Hepatocyte (in vitro differentiated cells): Measurements from ENCODE around the gene OOSP1.

Experiments used
- EZH2 ChIP-seq: fragments of 200-600 bp; sonication (generic); IDR thresholded peaks from 2 replicates; pipeline ENCODE4 v1.6.1; 2016; ENCODE audit warnings: antibody characterized with exemption, mild to moderate bottlenecking, borderline replicate concordance
- EZH2phosphoT487 ChIP-seq: fragments of 200-600 bp; sonication (generic); IDR thresholded peaks from one replicate; pipeline ENCODE4 v1.6.1; 2018; ENCODE audit warnings: antibody characterized with exemption, mild to moderate bottlenecking, low read depth, moderate library complexity; ENCODE audit not compliant: unreplicated experiment, severe bottlenecking
- TF ChIP-seq, protein P1 (sequence below): fragments of 200-600 bp; sonication (generic); IDR thresholded peaks from 2 replicates; pipeline ENCODE4 v1.5.1; 2016; ENCODE audit warnings: antibody characterized with exemption, mild to moderate bottlenecking; ENCODE audit not compliant: poor library complexity

- TF ChIP-seq, protein P1, sequence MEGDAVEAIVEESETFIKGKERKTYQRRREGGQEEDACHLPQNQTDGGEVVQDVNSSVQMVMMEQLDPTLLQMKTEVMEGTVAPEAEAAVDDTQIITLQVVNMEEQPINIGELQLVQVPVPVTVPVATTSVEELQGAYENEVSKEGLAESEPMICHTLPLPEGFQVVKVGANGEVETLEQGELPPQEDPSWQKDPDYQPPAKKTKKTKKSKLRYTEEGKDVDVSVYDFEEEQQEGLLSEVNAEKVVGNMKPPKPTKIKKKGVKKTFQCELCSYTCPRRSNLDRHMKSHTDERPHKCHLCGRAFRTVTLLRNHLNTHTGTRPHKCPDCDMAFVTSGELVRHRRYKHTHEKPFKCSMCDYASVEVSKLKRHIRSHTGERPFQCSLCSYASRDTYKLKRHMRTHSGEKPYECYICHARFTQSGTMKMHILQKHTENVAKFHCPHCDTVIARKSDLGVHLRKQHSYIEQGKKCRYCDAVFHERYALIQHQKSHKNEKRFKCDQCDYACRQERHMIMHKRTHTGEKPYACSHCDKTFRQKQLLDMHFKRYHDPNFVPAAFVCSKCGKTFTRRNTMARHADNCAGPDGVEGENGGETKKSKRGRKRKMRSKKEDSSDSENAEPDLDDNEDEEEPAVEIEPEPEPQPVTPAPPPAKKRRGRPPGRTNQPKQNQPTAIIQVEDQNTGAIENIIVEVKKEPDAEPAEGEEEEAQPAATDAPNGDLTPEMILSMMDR: no peak
- TF ChIP-seq EZH2phosphoT487 (no peak), EZH2 (no peak)
These were observed 15.4 kb downstream of the OOSP1 start for GRCh38 chr11:59953463-59954218.
